Measurements from ENCODE around the gene KCNK3.

KCNK3 gene

GRCh38 chr2:26701596-26701995, 9.1 kb downstream of the KCNK3 start:
- no peak overlapping the region for H3K9ac ChIP-seq
- H3K4me2 ChIP-seq = peak overlapping the region in 5 of 11 experiments; percentile 20 to 35 (median 28); a peak in 3 of 22 replicates
- peaks cover 0 to 8% (median 0%) of the 10 kb centered on the region in 11 experiments; a peak in 5 of 22 replicates for H4K20me1 ChIP-seq
- no peak for TF ChIP-seq Cebpa-rat (IDR thresholded peaks at IDR 0.05)
- no peaks in the 10 kb centered on the region for H3K36me3 ChIP-seq
- H3K27me3 ChIP-seq = no peaks in the 10 kb centered on the region
- no peak overlapping the region for H3K4me3 ChIP-seq
- peaks cover 5 to 49% (median 29%) of the 10 kb centered on the region in 10 experiments; a peak in 19 of 20 replicates for H3K4me1 ChIP-seq
- H3K27ac ChIP-seq = no peak overlapping the region
- H3K9me3 ChIP-seq (replicated peaks in 1 of 11) = no peaks in the 10 kb centered on the region

- no peak for TF ChIP-seq Cebpa-rat (IDR thresholded peaks at IDR 0.05)
- no peak overlapping the region for H3K4me3 ChIP-seq
- H3K27me3 ChIP-seq = no peaks in the 10 kb centered on the region
- peak overlapping the region in 1 of 11 experiments; percentile 35; a peak in 1 of 22 replicates for H3K4me2 ChIP-seq
- peaks cover 0 to 8% (median 0%) of the 10 kb centered on the region in 11 experiments; a peak in 4 of 22 replicates for H4K20me1 ChIP-seq
- no peak overlapping the region for H3K9ac ChIP-seq
- peaks cover 1 to 49% (median 28%) of the 10 kb centered on the region in 10 experiments; a peak in 17 of 20 replicates for H3K4me1 ChIP-seq
- no peaks in the 10 kb centered on the region for H3K36me3 ChIP-seq
- no peaks in the 10 kb centered on the region for H3K9me3 ChIP-seq (replicated peaks in 1 of 11)
- H3K27ac ChIP-seq = no peak overlapping the region
Observed at GRCh38 chr2:26702025-26702424, 9.5 kb downstream of the KCNK3 start.

GRCh38 chr2:26704441-26704977, 12.0 kb downstream of the KCNK3 start:
- Histone ChIP-seq H3K36me3 (no peaks in the 10 kb centered on the region), H3K4me2 (peak overlapping the region in 8 of 11 experiments; percentile 10 to 58 (median 45); a peak in 13 of 22 replicates), H3K4me3 (no peak overlapping the region), H3K27me3 (no peaks in the 10 kb centered on the region), H3K27ac (no peak overlapping the region), H3K9me3 (replicated peaks in 1 of 11) (no peaks in the 10 kb centered on the region), H3K9ac (peak overlapping the region in 1 of 11 experiments; percentile 24; a peak in 1 of 22 replicates), H4K20me1 (peaks cover 0 to 9% (median 0%) of the 10 kb centered on the region in 11 experiments; a peak in 4 of 22 replicates), H3K4me1 (peaks cover 8 to 47% (median 29%) of the 10 kb centered on the region in 10 experiments; a peak in 19 of 20 replicates)
- no peak for TF ChIP-seq Cebpa-rat (IDR thresholded peaks at IDR 0.05)

- no peaks in the 10 kb centered on the region for H3K9me3 ChIP-seq (replicated peaks in 1 of 11)
- no peaks in the 10 kb centered on the region for H3K36me3 ChIP-seq
- peaks cover 0 to 9% (median 0%) of the 10 kb centered on the region in 11 experiments; a peak in 3 of 22 replicates for H4K20me1 ChIP-seq
- no peaks in the 10 kb centered on the region for H3K27me3 ChIP-seq
- peak overlapping the region in 3 of 11 experiments; percentile 34 to 58 (median 48); a peak in 5 of 22 replicates for H3K4me2 ChIP-seq
- no peak overlapping the region for H3K4me3 ChIP-seq
- no peak overlapping the region for H3K27ac ChIP-seq
- TF ChIP-seq Cebpa-rat (IDR thresholded peaks at IDR 0.05) = no peak
- H3K9ac ChIP-seq = no peak overlapping the region
- peaks cover 8 to 45% (median 29%) of the 10 kb centered on the region in 10 experiments; a peak in 19 of 20 replicates for H3K4me1 ChIP-seq
Observed at GRCh38 chr2:26705126-26705525, 12.6 kb downstream of the KCNK3 start.

- peaks cover 0 to 14% (median 0%) of the 10 kb centered on the region in 11 experiments; a peak in 2 of 22 replicates for H4K20me1 ChIP-seq
- no peak overlapping the region for H3K4me2 ChIP-seq
- no peak overlapping the region for H3K27ac ChIP-seq
- peaks cover 8 to 45% (median 33%) of the 10 kb centered on the region in 10 experiments; a peak in 19 of 20 replicates for H3K4me1 ChIP-seq
- H3K4me3 ChIP-seq = no peak overlapping the region
- no peaks in the 10 kb centered on the region for H3K27me3 ChIP-seq
- no peak for TF ChIP-seq Cebpa-rat (IDR thresholded peaks at IDR 0.05)
- no peaks in the 10 kb centered on the region for H3K36me3 ChIP-seq
- no peaks in the 10 kb centered on the region for H3K9me3 ChIP-seq (replicated peaks in 1 of 11)
- no peak overlapping the region for H3K9ac ChIP-seq
Observed at GRCh38 chr2:26706093-26706492, 13.6 kb downstream of the KCNK3 start.

- no peak for TF ChIP-seq Cebpa-rat (IDR thresholded peaks at IDR 0.05)
- H3K4me3 ChIP-seq = no peak overlapping the region
- H3K27ac ChIP-seq = no peak overlapping the region
- peak overlapping the region in 1 of 11 experiments; percentile 39; a peak in 1 of 22 replicates for H3K9ac ChIP-seq
- H3K36me3 ChIP-seq = no peaks in the 10 kb centered on the region
- peaks cover 8 to 37% (median 29%) of the 10 kb centered on the region in 10 experiments; a peak in 19 of 20 replicates for H3K4me1 ChIP-seq
- H4K20me1 ChIP-seq = peaks cover 0 to 14% (median 0%) of the 10 kb centered on the region in 11 experiments; a peak in 2 of 22 replicates
- H3K4me2 ChIP-seq = peak overlapping the region in 9 of 11 experiments; percentile 24 to 74 (median 61); a peak in 17 of 22 replicates
- no peaks in the 10 kb centered on the region for H3K27me3 ChIP-seq
- no peaks in the 10 kb centered on the region for H3K9me3 ChIP-seq (replicated peaks in 1 of 11)
Observed at GRCh38 chr2:26706616-26707473, 14.3 kb downstream of the KCNK3 start.

- Histone ChIP-seq H3K4me3 (no peak overlapping the region), H4K20me1 (peaks cover 0 to 14% (median 0%) of the 10 kb centered on the region in 11 experiments; a peak in 2 of 22 replicates), H3K27ac (no peak overlapping the region), H3K4me1 (peaks cover 8 to 46% (median 34%) of the 10 kb centered on the region in 10 experiments; a peak in 19 of 20 replicates), H3K27me3 (no peaks in the 10 kb centered on the region), H3K36me3 (no peaks in the 10 kb centered on the region), H3K9ac (peak overlapping the region in 2 of 11 experiments; percentile 5 to 39; a peak in 1 of 22 replicates), H3K9me3 (replicated peaks in 1 of 11) (no peaks in the 10 kb centered on the region), H3K4me2 (peak overlapping the region in 10 of 11 experiments; percentile 24 to 74 (median 61); a peak in 18 of 22 replicates)
- TF ChIP-seq Cebpa-rat (IDR thresholded peaks at IDR 0.05) = no peak
Observed at GRCh38 chr2:26707747-26708146, 15.2 kb downstream of the KCNK3 start.

- Histone ChIP-seq H4K20me1 (peaks cover 0 to 14% (median 0%) of the 10 kb centered on the region in 11 experiments; a peak in 2 of 22 replicates), H3K36me3 (no peaks in the 10 kb centered on the region), H3K4me1 (peaks cover 8 to 48% (median 36%) of the 10 kb centered on the region in 10 experiments; a peak in 19 of 20 replicates), H3K9ac (no peak overlapping the region), H3K27me3 (no peaks in the 10 kb centered on the region), H3K27ac (no peak overlapping the region), H3K4me2 (peak overlapping the region in 5 of 11 experiments; percentile 48 to 74 (median 63); a peak in 6 of 22 replicates), H3K9me3 (replicated peaks in 1 of 11) (no peaks in the 10 kb centered on the region), H3K4me3 (no peak overlapping the region)
- TF ChIP-seq Cebpa-rat (IDR thresholded peaks at IDR 0.05) = no peak
Observed at GRCh38 chr2:26708457-26708856, 15.9 kb downstream of the KCNK3 start.
